GM23338 (cell line): ENCODE data around the gene MYO6. TPM values are rescaled to one million over a fixed set of nuclear protein-coding genes. Genes with fewer than 3 reads are reported as not detected.

Experiments
- ATAC-seq: fragments of 200-7000 bp; cut with Tn5 transposase; 3 replicates; pipeline ENCODE4 v1.9.1; 2020
- DNase-seq: peaks from one replicate; pipeline ENCODE4 v3.0.0-alpha.2; 2015; ENCODE audit warnings: low spot score
- H2AFZ ChIP-seq: fragments of 200-600 bp; sonication (generic); 2 replicates; pipeline ENCODE4 v1.8.0; 2016; ENCODE audit warnings: antibody characterized with exemption, mild to moderate bottlenecking, moderate library complexity
- H3F3A ChIP-seq: fragments of 200-600 bp; sonication (generic); replicated peaks from 2 replicates; pipeline ENCODE4 v1.8.0; 2017; ENCODE audit warnings: antibody characterized with exemption, mixed run types, low read depth
- H3K27ac ChIP-seq: fragments of 200-600 bp; sonication (generic); 2 replicates; pipeline ENCODE4 v1.6.1; 2016; ENCODE audit warnings: low read depth
- H3K27me3 ChIP-seq: fragments of 200-600 bp; sonication (generic); 2 replicates; pipeline ENCODE4 v1.8.0; 2016; ENCODE audit warnings: mild to moderate bottlenecking, mixed run types, moderate library complexity; ENCODE audit not compliant: insufficient read depth
- H3K36me3 ChIP-seq: fragments of 200-600 bp; sonication (generic); 2 replicates; pipeline ENCODE4 v1.8.0; 2016; ENCODE audit warnings: mild to moderate bottlenecking; ENCODE audit not compliant: insufficient read depth
- H3K4me1 ChIP-seq: fragments of 200-600 bp; sonication (generic); 2 replicates; pipeline ENCODE4 v1.8.0; 2016; ENCODE audit warnings: mild to moderate bottlenecking, moderate library complexity; ENCODE audit not compliant: insufficient read depth
- H3K4me2 ChIP-seq: fragments of 200-600 bp; sonication (generic); 2 replicates; pipeline ENCODE4 v1.7.1; 2017; ENCODE audit warnings: mixed run types
- H3K4me3 ChIP-seq: fragments of 200-600 bp; sonication (generic); 2 replicates; pipeline ENCODE4 v1.6.1; 2016; ENCODE audit warnings: mixed run types
- H3K79me2 ChIP-seq: fragments of 200-600 bp; sonication (generic); replicated peaks from 2 replicates; pipeline ENCODE4 v1.8.0; 2017; ENCODE audit warnings: mild to moderate bottlenecking; ENCODE audit not compliant: insufficient read depth
- H3K9me2 ChIP-seq: fragments of 200-600 bp; sonication (generic); 2 replicates; pipeline ENCODE4 v1.8.0; 2017; ENCODE audit not compliant: insufficient read depth
- H4K20me1 ChIP-seq: fragments of 200-600 bp; sonication (generic); replicated peaks from 2 replicates; pipeline ENCODE4 v1.8.0; 2017; ENCODE audit warnings: mild to moderate bottlenecking; ENCODE audit not compliant: insufficient read depth
- H3K27ac Mint-ChIP-seq: 2 replicates; pipeline ENCODE4 v1.8.0; 2020; ENCODE audit warnings: inconsistent platforms, mild to moderate bottlenecking, moderate library complexity, mixed read lengths
- H3K27me3 Mint-ChIP-seq: 3 replicates; pipeline ENCODE4 v1.8.0; 2022; ENCODE audit warnings: low read depth, mild to moderate bottlenecking, moderate library complexity, mixed read lengths, inconsistent platforms; ENCODE audit not compliant: insufficient read depth, poor library complexity
- H3K36me3 Mint-ChIP-seq: 3 replicates; pipeline ENCODE4 v1.8.0; 2021; ENCODE audit warnings: low read depth, mild to moderate bottlenecking, inconsistent platforms, moderate library complexity, mixed read lengths
- H3K4me1 Mint-ChIP-seq: 3 replicates; pipeline ENCODE4 v1.8.0; 2020; ENCODE audit warnings: mild to moderate bottlenecking, inconsistent platforms, mixed read lengths
- H3K4me3 Mint-ChIP-seq: 3 replicates; pipeline ENCODE4 v1.8.0; 2021; ENCODE audit warnings: moderate library complexity, mild to moderate bottlenecking, inconsistent platforms, mixed read lengths
- H3K9me3 Mint-ChIP-seq: 3 replicates; pipeline ENCODE4 v1.8.0; 2020; ENCODE audit warnings: moderate library complexity, mild to moderate bottlenecking, inconsistent platforms, mixed read lengths
- CREB1 ChIP-seq: fragments of 250-450 bp; sonication (Bioruptor Pico); IDR thresholded peaks from 2 replicates; pipeline ENCODE4 v1.5.0; 2020; ENCODE audit warnings: low read depth, mild to moderate bottlenecking, moderate library complexity
- EZH2 ChIP-seq: fragments of 200-600 bp; sonication (generic); IDR thresholded peaks from one replicate; pipeline ENCODE4 v1.8.0; 2017; ENCODE audit warnings: antibody characterized with exemption, mild to moderate bottlenecking, low read depth; ENCODE audit not compliant: unreplicated experiment
- EZH2phosphoT487 ChIP-seq: fragments of 200-600 bp; sonication (generic); IDR thresholded peaks from one replicate; pipeline ENCODE4 v1.8.1; 2018; ENCODE audit warnings: antibody characterized with exemption; ENCODE audit not compliant: unreplicated experiment
- JUNB ChIP-seq: IDR thresholded peaks from one replicate; pipeline ENCODE4 v1.6.1; 2016; ENCODE audit warnings: antibody characterized with exemption; ENCODE audit not compliant: unreplicated experiment
- NANOG ChIP-seq: IDR thresholded peaks from 2 replicates; pipeline ENCODE4 v1.6.1; 2016; ENCODE audit warnings: antibody characterized with exemption, borderline replicate concordance
- POLR2AphosphoS5 ChIP-seq: IDR thresholded peaks from 2 replicates; pipeline ENCODE4 v1.6.1; 2016; ENCODE audit warnings: antibody characterized with exemption, low read depth
- STAT1 ChIP-seq: IDR thresholded peaks from one replicate; pipeline ENCODE4 v1.6.1; 2016; ENCODE audit warnings: antibody characterized with exemption; ENCODE audit not compliant: unreplicated experiment
- ZNF114 ChIP-seq: fragments of 250-450 bp; sonication (Bioruptor Pico); IDR thresholded peaks from 2 replicates; pipeline ENCODE4 v1.5.0; 2020; ENCODE audit warnings: mild to moderate bottlenecking, moderate library complexity
- ZNF331 ChIP-seq: fragments of 250-450 bp; sonication (Bioruptor Pico); IDR thresholded peaks from 2 replicates; pipeline ENCODE4 v1.5.0; 2020; ENCODE audit warnings: low read depth, mild to moderate bottlenecking, moderate library complexity
- polyA plus RNA-seq: library from polyadenylated mRNA; unstranded; fragments of >200 nt; fragmentation: Nextera tagmentation; extraction: Ambion mirVana; gene quantifications from 2 replicates; pipeline ENCODE4 v1.2.1, GENCODE V29; 2016
- total RNA-seq: library from RNA; depleted of rRNA; stranded (reverse); fragments of >200 nt; shearing (Covaris generic); gene quantifications from 2 replicates; pipeline ENCODE4 v1.2.3, GENCODE V29; 2014
- TF ChIP-seq, protein P1 (sequence below): IDR thresholded peaks from 2 replicates; pipeline ENCODE4 v1.6.1; 2016; ENCODE audit warnings: antibody characterized with exemption
- TF ChIP-seq, protein P2 (sequence below): IDR thresholded peaks from one replicate; pipeline ENCODE4 v1.6.1; 2018; ENCODE audit warnings: antibody characterized with exemption; ENCODE audit not compliant: unreplicated experiment
- TF ChIP-seq, protein P3 (sequence below): fragments of 250-450 bp; sonication (Bioruptor Pico); IDR thresholded peaks from 2 replicates; pipeline ENCODE4 v1.5.0; 2020; ENCODE audit warnings: mild to moderate bottlenecking, moderate library complexity
- TF ChIP-seq, protein P4 (sequence below), 2 experiments: fragments of 200-600 bp in 1 of 2; sonication (generic) in 1 of 2; conservative IDR thresholded peaks; 2 replicates each; pipeline versions ENCODE4 v1.5.1 to v1.6.1; 2016 to 2017; ENCODE audit warnings: antibody characterized with exemption in 2 of 2, low read depth in 2 of 2, mild to moderate bottlenecking in 2 of 2, moderate library complexity in 1 of 2

The MYO6 gene
- total and polyA plus RNA-seq, 2 experiments from 2014 or later: 21.8 to 33.0 TPM

DNA sequence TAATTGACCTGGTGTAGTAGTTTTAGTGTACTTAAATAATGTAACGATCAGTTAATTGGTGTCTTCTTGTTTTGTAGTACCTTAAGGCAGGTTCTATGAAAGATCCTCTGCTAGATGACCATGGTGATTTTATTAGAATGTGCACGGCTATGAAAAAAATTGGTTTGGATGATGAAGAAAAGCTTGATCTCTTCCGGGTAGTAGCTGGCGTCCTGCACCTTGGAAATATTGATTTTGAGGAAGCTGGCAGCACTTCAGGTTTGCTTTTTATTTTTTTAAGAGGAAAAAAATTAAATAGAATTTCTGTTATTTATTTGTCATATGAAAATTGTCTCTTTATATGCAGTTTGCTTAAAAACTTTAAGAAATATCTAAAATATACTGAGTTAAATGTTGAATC lies 99.2 kb downstream of the MYO6 start:
- H3K27ac ChIP-seq: no peak overlapping the region
- no peaks in the 10 kb centered on the region for H3K36me3 ChIP-seq
- no peaks in the 10 kb centered on the region for H3K36me3 Mint-ChIP-seq

More for the DNA sequence above, 99.2 kb downstream of the MYO6 start:
- no peak overlapping the region for H3K4me3 ChIP-seq
- no peaks in the 10 kb centered on the region for H3K27me3 ChIP-seq
- DNase-seq: no peak
- no peaks in the 10 kb centered on the region for H4K20me1 ChIP-seq
- no peak overlapping the region for H3K4me2 ChIP-seq
- H3K79me2 ChIP-seq: no peaks in the 10 kb centered on the region
- no peaks in the 10 kb centered on the region for H3K9me3 Mint-ChIP-seq
- no peaks in the 10 kb centered on the region for H3F3A ChIP-seq
- no peak for TF ChIP-seq STAT1
- TF ChIP-seq CREB1 (CRISPR knock-in tag): no peak
- TF ChIP-seq, protein P1, sequence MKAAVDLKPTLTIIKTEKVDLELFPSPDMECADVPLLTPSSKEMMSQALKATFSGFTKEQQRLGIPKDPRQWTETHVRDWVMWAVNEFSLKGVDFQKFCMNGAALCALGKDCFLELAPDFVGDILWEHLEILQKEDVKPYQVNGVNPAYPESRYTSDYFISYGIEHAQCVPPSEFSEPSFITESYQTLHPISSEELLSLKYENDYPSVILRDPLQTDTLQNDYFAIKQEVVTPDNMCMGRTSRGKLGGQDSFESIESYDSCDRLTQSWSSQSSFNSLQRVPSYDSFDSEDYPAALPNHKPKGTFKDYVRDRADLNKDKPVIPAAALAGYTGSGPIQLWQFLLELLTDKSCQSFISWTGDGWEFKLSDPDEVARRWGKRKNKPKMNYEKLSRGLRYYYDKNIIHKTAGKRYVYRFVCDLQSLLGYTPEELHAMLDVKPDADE: no peak
- TF ChIP-seq ZNF331 (CRISPR knock-in tag): no peak
- no peak for TF ChIP-seq ZNF114 (CRISPR knock-in tag)
- TF ChIP-seq, protein P2, sequence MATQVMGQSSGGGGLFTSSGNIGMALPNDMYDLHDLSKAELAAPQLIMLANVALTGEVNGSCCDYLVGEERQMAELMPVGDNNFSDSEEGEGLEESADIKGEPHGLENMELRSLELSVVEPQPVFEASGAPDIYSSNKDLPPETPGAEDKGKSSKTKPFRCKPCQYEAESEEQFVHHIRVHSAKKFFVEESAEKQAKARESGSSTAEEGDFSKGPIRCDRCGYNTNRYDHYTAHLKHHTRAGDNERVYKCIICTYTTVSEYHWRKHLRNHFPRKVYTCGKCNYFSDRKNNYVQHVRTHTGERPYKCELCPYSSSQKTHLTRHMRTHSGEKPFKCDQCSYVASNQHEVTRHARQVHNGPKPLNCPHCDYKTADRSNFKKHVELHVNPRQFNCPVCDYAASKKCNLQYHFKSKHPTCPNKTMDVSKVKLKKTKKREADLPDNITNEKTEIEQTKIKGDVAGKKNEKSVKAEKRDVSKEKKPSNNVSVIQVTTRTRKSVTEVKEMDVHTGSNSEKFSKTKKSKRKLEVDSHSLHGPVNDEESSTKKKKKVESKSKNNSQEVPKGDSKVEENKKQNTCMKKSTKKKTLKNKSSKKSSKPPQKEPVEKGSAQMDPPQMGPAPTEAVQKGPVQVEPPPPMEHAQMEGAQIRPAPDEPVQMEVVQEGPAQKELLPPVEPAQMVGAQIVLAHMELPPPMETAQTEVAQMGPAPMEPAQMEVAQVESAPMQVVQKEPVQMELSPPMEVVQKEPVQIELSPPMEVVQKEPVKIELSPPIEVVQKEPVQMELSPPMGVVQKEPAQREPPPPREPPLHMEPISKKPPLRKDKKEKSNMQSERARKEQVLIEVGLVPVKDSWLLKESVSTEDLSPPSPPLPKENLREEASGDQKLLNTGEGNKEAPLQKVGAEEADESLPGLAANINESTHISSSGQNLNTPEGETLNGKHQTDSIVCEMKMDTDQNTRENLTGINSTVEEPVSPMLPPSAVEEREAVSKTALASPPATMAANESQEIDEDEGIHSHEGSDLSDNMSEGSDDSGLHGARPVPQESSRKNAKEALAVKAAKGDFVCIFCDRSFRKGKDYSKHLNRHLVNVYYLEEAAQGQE: no peak
- TF ChIP-seq EZH2: no peak
- no peak for TF ChIP-seq NANOG
- TF ChIP-seq JUNB: no peak
- no peak for TF ChIP-seq EZH2phosphoT487
- TF ChIP-seq, protein P3, sequence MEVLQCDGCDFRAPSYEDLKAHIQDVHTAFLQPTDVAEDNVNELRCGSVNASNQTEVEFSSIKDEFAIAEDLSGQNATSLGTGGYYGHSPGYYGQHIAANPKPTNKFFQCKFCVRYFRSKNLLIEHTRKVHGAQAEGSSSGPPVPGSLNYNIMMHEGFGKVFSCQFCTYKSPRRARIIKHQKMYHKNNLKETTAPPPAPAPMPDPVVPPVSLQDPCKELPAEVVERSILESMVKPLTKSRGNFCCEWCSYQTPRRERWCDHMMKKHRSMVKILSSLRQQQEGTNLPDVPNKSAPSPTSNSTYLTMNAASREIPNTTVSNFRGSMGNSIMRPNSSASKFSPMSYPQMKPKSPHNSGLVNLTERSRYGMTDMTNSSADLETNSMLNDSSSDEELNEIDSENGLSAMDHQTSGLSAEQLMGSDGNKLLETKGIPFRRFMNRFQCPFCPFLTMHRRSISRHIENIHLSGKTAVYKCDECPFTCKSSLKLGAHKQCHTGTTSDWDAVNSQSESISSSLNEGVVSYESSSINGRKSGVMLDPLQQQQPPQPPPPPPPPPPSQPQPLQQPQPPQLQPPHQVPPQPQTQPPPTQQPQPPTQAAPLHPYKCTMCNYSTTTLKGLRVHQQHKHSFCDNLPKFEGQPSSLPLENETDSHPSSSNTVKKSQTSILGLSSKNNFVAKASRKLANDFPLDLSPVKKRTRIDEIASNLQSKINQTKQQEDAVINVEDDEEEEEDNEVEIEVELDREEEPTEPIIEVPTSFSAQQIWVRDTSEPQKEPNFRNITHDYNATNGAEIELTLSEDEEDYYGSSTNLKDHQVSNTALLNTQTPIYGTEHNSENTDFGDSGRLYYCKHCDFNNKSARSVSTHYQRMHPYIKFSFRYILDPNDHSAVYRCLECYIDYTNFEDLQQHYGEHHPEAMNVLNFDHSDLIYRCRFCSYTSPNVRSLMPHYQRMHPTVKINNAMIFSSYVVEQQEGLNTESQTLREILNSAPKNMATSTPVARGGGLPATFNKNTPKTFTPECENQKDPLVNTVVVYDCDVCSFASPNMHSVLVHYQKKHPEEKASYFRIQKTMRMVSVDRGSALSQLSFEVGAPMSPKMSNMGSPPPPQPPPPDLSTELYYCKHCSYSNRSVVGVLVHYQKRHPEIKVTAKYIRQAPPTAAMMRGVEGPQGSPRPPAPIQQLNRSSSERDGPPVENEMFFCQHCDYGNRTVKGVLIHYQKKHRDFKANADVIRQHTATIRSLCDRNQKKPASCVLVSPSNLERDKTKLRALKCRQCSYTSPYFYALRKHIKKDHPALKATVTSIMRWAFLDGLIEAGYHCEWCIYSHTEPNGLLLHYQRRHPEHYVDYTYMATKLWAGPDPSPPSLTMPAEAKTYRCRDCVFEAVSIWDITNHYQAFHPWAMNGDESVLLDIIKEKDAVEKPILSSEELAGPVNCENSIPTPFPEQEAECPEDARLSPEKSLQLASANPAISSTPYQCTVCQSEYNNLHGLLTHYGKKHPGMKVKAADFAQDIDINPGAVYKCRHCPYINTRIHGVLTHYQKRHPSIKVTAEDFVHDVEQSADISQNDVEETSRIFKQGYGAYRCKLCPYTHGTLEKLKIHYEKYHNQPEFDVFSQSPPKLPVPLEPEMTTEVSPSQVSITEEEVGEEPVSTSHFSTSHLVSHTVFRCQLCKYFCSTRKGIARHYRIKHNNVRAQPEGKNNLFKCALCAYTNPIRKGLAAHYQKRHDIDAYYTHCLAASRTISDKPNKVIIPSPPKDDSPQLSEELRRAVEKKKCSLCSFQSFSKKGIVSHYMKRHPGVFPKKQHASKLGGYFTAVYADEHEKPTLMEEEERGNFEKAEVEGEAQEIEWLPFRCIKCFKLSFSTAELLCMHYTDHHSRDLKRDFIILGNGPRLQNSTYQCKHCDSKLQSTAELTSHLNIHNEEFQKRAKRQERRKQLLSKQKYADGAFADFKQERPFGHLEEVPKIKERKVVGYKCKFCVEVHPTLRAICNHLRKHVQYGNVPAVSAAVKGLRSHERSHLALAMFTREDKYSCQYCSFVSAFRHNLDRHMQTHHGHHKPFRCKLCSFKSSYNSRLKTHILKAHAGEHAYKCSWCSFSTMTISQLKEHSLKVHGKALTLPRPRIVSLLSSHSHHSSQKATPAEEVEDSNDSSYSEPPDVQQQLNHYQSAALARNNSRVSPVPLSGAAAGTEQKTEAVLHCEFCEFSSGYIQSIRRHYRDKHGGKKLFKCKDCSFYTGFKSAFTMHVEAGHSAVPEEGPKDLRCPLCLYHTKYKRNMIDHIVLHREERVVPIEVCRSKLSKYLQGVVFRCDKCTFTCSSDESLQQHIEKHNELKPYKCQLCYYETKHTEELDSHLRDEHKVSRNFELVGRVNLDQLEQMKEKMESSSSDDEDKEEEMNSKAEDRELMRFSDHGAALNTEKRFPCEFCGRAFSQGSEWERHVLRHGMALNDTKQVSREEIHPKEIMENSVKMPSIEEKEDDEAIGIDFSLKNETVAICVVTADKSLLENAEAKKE (CRISPR knock-in tag): no peak
- no peak for TF ChIP-seq POLR2AphosphoS5
- TF ChIP-seq, protein P4, sequence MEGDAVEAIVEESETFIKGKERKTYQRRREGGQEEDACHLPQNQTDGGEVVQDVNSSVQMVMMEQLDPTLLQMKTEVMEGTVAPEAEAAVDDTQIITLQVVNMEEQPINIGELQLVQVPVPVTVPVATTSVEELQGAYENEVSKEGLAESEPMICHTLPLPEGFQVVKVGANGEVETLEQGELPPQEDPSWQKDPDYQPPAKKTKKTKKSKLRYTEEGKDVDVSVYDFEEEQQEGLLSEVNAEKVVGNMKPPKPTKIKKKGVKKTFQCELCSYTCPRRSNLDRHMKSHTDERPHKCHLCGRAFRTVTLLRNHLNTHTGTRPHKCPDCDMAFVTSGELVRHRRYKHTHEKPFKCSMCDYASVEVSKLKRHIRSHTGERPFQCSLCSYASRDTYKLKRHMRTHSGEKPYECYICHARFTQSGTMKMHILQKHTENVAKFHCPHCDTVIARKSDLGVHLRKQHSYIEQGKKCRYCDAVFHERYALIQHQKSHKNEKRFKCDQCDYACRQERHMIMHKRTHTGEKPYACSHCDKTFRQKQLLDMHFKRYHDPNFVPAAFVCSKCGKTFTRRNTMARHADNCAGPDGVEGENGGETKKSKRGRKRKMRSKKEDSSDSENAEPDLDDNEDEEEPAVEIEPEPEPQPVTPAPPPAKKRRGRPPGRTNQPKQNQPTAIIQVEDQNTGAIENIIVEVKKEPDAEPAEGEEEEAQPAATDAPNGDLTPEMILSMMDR (conservative IDR thresholded peaks at IDR 0.05; ENCODE audit: low read depth in 2 of 2): no peak
- no peaks in the 10 kb centered on the region for H3K27me3 Mint-ChIP-seq
- ATAC-seq: no peak
- no peaks in the 10 kb centered on the region for H3K4me1 ChIP-seq
- H3K4me3 Mint-ChIP-seq: no peak overlapping the region
- H3K9me2 ChIP-seq: no peaks in the 10 kb centered on the region
- H2AFZ ChIP-seq: no peak overlapping the region
- no peak overlapping the region for H3K27ac Mint-ChIP-seq
- peaks cover 7% of the 10 kb centered on the region; the same call in 2 of the 3 replicates for H3K4me1 Mint-ChIP-seq
